Measurements from ENCODE around the gene TFF2.

Gene TFF2

GRCh38 chr21:42344631-42345030 is 6.2 kb downstream of the TFF2 start:
- H3K9me2 ChIP-seq (ENCODE audit: low read depth, low read length), result no peaks in the 10 kb centered on the region
- no peaks in the 10 kb centered on the region for H3K9me3 ChIP-seq (ENCODE audit: low read length)
- no peak overlapping the region for H3K4me3 ChIP-seq (ENCODE audit: low read depth, low read length, poor library complexity, severe bottlenecking)
- H2AFZ ChIP-seq (ENCODE audit: low read length), result no peak overlapping the region
- no peaks in the 10 kb centered on the region for H3K36me3 ChIP-seq (ENCODE audit: insufficient read depth, low read length)
- no peak for TF ChIP-seq EZH2 (IDR thresholded peaks at IDR 0.05; ENCODE audit: borderline replicate concordance, low read length)
- TF ChIP-seq CTCF (IDR thresholded peaks at IDR 0.05; ENCODE audit: low read length), result no peak
- H3K9ac ChIP-seq (ENCODE audit: low read length), result no peak overlapping the region
- H4K20me1 ChIP-seq (ENCODE audit: insufficient read depth, low read length), result no peaks in the 10 kb centered on the region
- H3F3A ChIP-seq (ENCODE audit: insufficient read depth, low read length), result no peaks in the 10 kb centered on the region
- no peaks in the 10 kb centered on the region for H3K4me1 ChIP-seq (ENCODE audit: insufficient read depth, low read length, severe bottlenecking)
- H3K27ac ChIP-seq (ENCODE audit: low read depth, low read length, poor library complexity, severe bottlenecking), result no peak overlapping the region
- H3K27me3 ChIP-seq (ENCODE audit: insufficient read depth, low read length), result peaks cover 18% of the 10 kb centered on the region; the same call in 1 of the 2 replicates
- no peaks in the 10 kb centered on the region for H3K79me2 ChIP-seq (ENCODE audit: insufficient read depth, low read length)
- H3K4me2 ChIP-seq (ENCODE audit: low read length), result no peak overlapping the region

DNA sequence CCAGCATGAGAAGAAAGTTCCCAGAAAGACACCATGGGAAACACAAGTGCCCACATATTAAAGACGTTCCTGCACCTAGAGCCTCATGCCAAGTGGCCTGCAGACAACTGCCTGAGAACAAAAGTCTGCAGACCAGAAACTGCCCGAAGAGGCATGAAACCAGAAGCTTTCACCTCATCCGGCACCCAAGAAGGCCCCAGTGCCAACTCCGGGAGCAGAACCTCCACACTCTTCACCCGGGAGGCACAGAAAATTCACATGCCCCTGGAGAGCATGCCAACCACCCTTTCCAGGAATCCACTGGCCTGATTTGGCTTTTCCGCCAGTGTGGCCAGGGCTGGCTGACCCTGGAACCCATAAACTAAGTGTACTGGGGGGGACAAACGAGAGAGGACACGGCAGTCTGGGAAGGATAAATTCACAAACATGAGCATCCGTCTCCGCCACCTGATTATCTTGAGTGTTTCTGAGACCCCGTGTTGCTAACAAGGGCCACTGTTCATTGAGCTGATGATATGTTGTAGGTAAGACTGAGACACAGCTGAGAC is 6.8 kb downstream of the TFF2 start:
- Histone ChIP-seq H3K9ac (ENCODE audit: low read length) (no peak overlapping the region), H3K4me2 (ENCODE audit: low read length) (no peak overlapping the region), H4K20me1 (ENCODE audit: insufficient read depth, low read length) (no peaks in the 10 kb centered on the region), H3K36me3 (ENCODE audit: insufficient read depth, low read length) (no peaks in the 10 kb centered on the region), H3K27ac (ENCODE audit: low read depth, low read length, poor library complexity, severe bottlenecking) (no peak overlapping the region), H3K79me2 (ENCODE audit: insufficient read depth, low read length) (no peaks in the 10 kb centered on the region), H2AFZ (ENCODE audit: low read length) (no peak overlapping the region), H3K9me3 (ENCODE audit: low read length) (no peaks in the 10 kb centered on the region), H3K9me2 (ENCODE audit: low read depth, low read length) (no peaks in the 10 kb centered on the region), H3K27me3 (ENCODE audit: insufficient read depth, low read length) (peaks cover 22% of the 10 kb centered on the region; the same call in 1 of the 2 replicates), H3K4me1 (ENCODE audit: insufficient read depth, low read length, severe bottlenecking) (no peaks in the 10 kb centered on the region), H3K4me3 (ENCODE audit: low read depth, low read length, poor library complexity, severe bottlenecking) (no peak overlapping the region), H3F3A (ENCODE audit: insufficient read depth, low read length) (no peaks in the 10 kb centered on the region)
- no peak for TF ChIP-seq CTCF (IDR thresholded peaks at IDR 0.05; ENCODE audit: low read length)
- TF ChIP-seq EZH2 (IDR thresholded peaks at IDR 0.05; ENCODE audit: borderline replicate concordance, low read length), result no peak

- H3K4me1 ChIP-seq (ENCODE audit: insufficient read depth, low read length, severe bottlenecking), result no peaks in the 10 kb centered on the region
Measured at GRCh38 chr21:42343556-42343955, 7.2 kb downstream of the TFF2 start.

More at GRCh38 chr21:42343556-42343955, 7.2 kb downstream of the TFF2 start:
- Histone ChIP-seq H3K9ac (ENCODE audit: low read length) (no peak overlapping the region), H4K20me1 (ENCODE audit: insufficient read depth, low read length) (no peaks in the 10 kb centered on the region), H3K36me3 (ENCODE audit: insufficient read depth, low read length) (no peaks in the 10 kb centered on the region), H3K4me2 (ENCODE audit: low read length) (no peak overlapping the region), H3F3A (ENCODE audit: insufficient read depth, low read length) (no peaks in the 10 kb centered on the region), H3K27ac (ENCODE audit: low read depth, low read length, poor library complexity, severe bottlenecking) (no peak overlapping the region), H2AFZ (ENCODE audit: low read length) (no peak overlapping the region), H3K4me3 (ENCODE audit: low read depth, low read length, poor library complexity, severe bottlenecking) (no peak overlapping the region), H3K9me3 (ENCODE audit: low read length) (no peaks in the 10 kb centered on the region), H3K79me2 (ENCODE audit: insufficient read depth, low read length) (no peaks in the 10 kb centered on the region), H3K9me2 (ENCODE audit: low read depth, low read length) (no peaks in the 10 kb centered on the region), H3K27me3 (ENCODE audit: insufficient read depth, low read length) (peaks cover 17% of the 10 kb centered on the region; the same call in 1 of the 2 replicates)
- no peak for TF ChIP-seq CTCF (IDR thresholded peaks at IDR 0.05; ENCODE audit: low read length)
- TF ChIP-seq EZH2 (IDR thresholded peaks at IDR 0.05; ENCODE audit: borderline replicate concordance, low read length), result no peak

All from OCI-LY1 (cell line).